GM19238 (cell line): ENCODE measurements around the gene MYBPHL.
"Not testable (repeated sequence)": the region's sequence is repeated elsewhere in the genome, so short reads cannot be mapped to it uniquely, and the experiment has no call there.

Experiments
- DNase-seq: peaks from one replicate; pipeline ENCODE4 v3.0.0; 2011; ENCODE audit warnings: low spot score; ENCODE audit not compliant: insufficient read length

MYBPHL gene

GRCh38 chr1:109305991-109306390 lies 820 bp downstream of the MYBPHL start:
- not testable (repeated sequence) for DNase-seq

GRCh38 chr1:109304226-109304920 lies 2.4 kb downstream of the MYBPHL start:
- no peak for DNase-seq

GRCh38 chr1:109301874-109302273 lies 4.9 kb downstream of the MYBPHL start:
- DNase-seq, result no peak

- no peak for DNase-seq
Measured at GRCh38 chr1:109300650-109301151, 6.1 kb downstream of the MYBPHL start.

GRCh38 chr1:109299558-109300343 lies 7.1 kb downstream of the MYBPHL start:
- no peak for DNase-seq

GRCh38 chr1:109298666-109299557 lies 7.9 kb downstream of the MYBPHL start:
- DNase-seq, result no peak

- DNase-seq, result no peak
Measured at GRCh38 chr1:109296782-109297181, 10.0 kb downstream of the MYBPHL start.

GRCh38 chr1:109295712-109296415 lies 10.9 kb downstream of the MYBPHL start:
- DNase-seq, result no peak

GRCh38 chr1:109294481-109294880 lies 12.3 kb downstream of the MYBPHL start:
- no peak for DNase-seq

GRCh38 chr1:109293026-109293425 lies 13.8 kb downstream of the MYBPHL start:
- DNase-seq, result no peak

GRCh38 chr1:109292364-109292763 lies 14.4 kb downstream of the MYBPHL start:
- no peak for DNase-seq

- DNase-seq, result no peak
Measured at GRCh38 chr1:109290998-109291397, 15.8 kb downstream of the MYBPHL start.

- DNase-seq, result no peak
Measured at GRCh38 chr1:109290137-109290536, 16.7 kb downstream of the MYBPHL start.

GRCh38 chr1:109286762-109287161 lies 20.0 kb downstream of the MYBPHL start:
- DNase-seq, result not testable (repeated sequence)

- DNase-seq, result no peak
Measured at GRCh38 chr1:109283748-109284600, 22.8 kb downstream of the MYBPHL start.

- peak; percentile 98 for DNase-seq
Measured at GRCh38 chr1:109282952-109283747, 23.7 kb downstream of the MYBPHL start, which contains the start of gene PSRC1. PSRC1 (minus strand) TSS chr1:109283145.

- DNase-seq, result no peak
Measured at GRCh38 chr1:109282497-109282951, 24.3 kb downstream of the MYBPHL start.

- no peak for DNase-seq
Measured at GRCh38 chr1:109281680-109282496, 24.9 kb downstream of the MYBPHL start.
